GM19395 (cell line): Measurements from ENCODE around the gene FHL2.

Experiments
- ATAC-seq: cut with Tn5 transposase; IDR thresholded peaks from one replicate; pipeline ENCODE4 v1.9.1; 2021; ENCODE audit warnings: mild to moderate bottlenecking, moderate library complexity; ENCODE audit not compliant: unreplicated experiment

FHL2 gene

DNA sequence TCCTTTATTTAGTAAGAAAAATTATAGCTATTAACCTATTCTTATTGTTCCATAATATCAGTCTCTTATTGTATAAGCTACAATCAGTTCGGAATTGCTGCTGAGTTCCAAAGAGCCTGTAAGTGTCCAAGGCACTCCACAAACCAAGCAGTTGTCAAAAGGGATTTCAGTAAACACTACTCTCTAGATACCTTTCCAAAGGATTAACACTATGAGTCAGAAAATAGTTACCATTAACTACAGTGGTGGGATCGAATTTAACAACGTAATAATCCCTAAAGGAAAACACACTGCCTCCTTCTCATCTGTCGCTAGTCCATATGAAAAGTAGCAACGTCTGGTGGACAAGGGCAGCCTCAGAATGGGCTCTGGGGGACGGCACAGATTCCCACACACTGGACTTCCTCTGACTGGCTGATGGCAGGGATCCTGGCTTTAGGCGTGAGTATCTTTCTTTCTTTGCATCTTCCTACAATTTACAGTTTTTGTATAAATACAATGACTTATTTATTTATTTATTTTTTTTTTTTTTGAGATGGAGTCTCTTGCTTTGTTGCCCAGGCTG is 78.1 kb downstream of the FHL2 start:
- no peak for ATAC-seq

DNA sequence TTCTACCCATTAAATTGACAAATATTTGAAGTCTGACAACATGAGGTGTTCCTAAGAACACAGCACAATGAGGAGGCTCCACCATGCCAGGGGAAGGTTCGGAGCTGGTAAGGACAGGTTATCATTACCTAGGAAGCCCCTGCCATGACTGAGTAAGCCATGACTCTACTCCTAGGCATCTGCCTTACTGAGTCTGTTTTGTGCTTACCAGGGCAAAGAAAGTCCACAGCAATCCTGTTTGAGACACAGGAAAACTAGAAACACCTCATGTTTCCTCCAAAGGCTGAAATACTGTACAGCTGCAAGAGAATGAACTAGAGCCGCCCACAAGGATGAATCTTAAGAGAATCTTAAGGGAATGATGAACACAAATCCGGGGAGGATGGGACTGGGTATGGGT is 80.9 kb downstream of the FHL2 start:
- ATAC-seq = no peak

DNA sequence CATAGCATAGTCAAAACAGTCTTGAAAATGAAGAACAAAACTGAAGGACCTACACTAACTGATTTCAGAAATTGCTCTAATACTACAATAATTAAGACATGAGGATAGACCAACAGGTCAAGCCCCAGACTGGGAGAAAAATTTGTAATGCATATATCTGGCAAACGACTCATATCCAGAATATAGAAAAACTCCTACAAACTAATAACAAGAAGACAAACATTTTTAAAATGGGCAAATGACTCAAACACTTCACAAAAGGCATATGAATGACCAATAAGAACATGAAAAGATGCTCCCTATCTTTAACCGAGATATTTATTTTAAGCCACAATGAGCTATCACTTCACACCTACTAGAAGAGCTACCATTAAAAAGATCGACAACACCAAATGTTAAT is 83.5 kb downstream of the FHL2 start:
- peak; percentile 72 for ATAC-seq

DNA sequence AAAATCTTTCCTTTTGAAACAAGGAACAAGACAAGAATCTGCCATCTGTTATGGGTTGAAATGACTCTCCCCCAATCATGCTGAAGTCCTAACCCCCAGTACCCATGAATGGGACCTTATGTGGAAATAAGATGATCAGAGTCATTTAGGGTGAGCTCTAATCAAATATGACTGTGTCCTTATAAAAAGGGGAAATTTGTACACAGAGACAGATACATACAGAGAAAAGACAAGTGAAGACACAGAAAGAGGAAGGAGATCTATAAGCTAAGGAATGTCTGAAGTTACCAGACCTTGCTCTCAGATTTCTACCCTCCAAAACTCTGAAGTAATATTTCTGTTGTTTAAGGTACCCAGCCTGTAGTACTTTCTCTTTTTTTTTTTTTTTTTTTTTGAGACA is 85.0 kb downstream of the FHL2 start:
- no peak for ATAC-seq
